ENCODE measurements around the gene FYB1. TPM values are rescaled to one million over a fixed set of nuclear protein-coding genes. Genes with fewer than 3 reads are reported as not detected.
A peak's percentile ranks its signal among the peaks of the same experiment; 100 is the strongest.

FYB1 gene
- total RNA-seq, 1 donor from 2014 or later, result not detected

DNA sequence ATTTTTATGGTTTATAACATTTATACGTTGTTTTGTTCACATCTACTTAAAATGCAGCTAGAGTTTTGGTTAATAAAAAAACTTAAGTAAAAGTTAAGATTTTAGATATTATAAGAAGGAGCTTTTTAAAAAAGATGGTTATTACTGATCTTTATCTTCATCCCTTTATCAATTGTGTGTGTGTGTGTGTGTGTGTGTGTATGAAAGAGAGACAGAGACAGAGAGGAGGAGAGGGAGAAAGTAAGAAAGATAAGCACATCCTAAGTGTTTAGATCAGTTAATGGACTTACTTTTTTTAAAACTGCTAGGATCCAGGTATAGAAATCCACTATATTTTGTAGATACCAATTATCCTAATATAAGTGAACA is 99.3 kb downstream of the FYB1 start:
- Mint-ChIP-seq H3K9me3 (ENCODE audit: unreplicated experiment) (no peaks in the 10 kb centered on the region), H3K4me1 (ENCODE audit: low read depth, unreplicated experiment) (peaks cover 2% of the 10 kb centered on the region), H3K4me3 (ENCODE audit: unreplicated experiment) (no peak overlapping the region), H3K27ac (ENCODE audit: unreplicated experiment) (no peak overlapping the region), H3K27me3 (ENCODE audit: unreplicated experiment) (no peaks in the 10 kb centered on the region), H3K36me3 (ENCODE audit: unreplicated experiment) (no peaks in the 10 kb centered on the region)
- no peak for DNase-seq
- TF ChIP-seq, protein P1, sequence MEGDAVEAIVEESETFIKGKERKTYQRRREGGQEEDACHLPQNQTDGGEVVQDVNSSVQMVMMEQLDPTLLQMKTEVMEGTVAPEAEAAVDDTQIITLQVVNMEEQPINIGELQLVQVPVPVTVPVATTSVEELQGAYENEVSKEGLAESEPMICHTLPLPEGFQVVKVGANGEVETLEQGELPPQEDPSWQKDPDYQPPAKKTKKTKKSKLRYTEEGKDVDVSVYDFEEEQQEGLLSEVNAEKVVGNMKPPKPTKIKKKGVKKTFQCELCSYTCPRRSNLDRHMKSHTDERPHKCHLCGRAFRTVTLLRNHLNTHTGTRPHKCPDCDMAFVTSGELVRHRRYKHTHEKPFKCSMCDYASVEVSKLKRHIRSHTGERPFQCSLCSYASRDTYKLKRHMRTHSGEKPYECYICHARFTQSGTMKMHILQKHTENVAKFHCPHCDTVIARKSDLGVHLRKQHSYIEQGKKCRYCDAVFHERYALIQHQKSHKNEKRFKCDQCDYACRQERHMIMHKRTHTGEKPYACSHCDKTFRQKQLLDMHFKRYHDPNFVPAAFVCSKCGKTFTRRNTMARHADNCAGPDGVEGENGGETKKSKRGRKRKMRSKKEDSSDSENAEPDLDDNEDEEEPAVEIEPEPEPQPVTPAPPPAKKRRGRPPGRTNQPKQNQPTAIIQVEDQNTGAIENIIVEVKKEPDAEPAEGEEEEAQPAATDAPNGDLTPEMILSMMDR (IDR thresholded peaks at IDR 0.05; ENCODE audit: partially characterized antibody, unreplicated experiment), result no peak

- no peaks in the 10 kb centered on the region for H3K9me3 Mint-ChIP-seq (ENCODE audit: unreplicated experiment)
- H3K4me3 Mint-ChIP-seq (ENCODE audit: unreplicated experiment), result no peak overlapping the region
- H3K4me1 Mint-ChIP-seq (ENCODE audit: low read depth, unreplicated experiment), result peaks cover 2% of the 10 kb centered on the region
- H3K36me3 Mint-ChIP-seq (ENCODE audit: unreplicated experiment), result no peaks in the 10 kb centered on the region
- TF ChIP-seq, protein P1 (IDR thresholded peaks at IDR 0.05; ENCODE audit: partially characterized antibody, unreplicated experiment), result no peak
- no peak overlapping the region for H3K27ac Mint-ChIP-seq (ENCODE audit: unreplicated experiment)
- H3K27me3 Mint-ChIP-seq (ENCODE audit: unreplicated experiment), result no peaks in the 10 kb centered on the region
- DNase-seq, result no peak
Observed at GRCh38 chr5:39119404-39120051, 99.8 kb downstream of the FYB1 start.

GRCh38 chr5:39118638-39119037 is 100.7 kb downstream of the FYB1 start:
- no peaks in the 10 kb centered on the region for H3K9me3 Mint-ChIP-seq (ENCODE audit: unreplicated experiment)
- H3K27me3 Mint-ChIP-seq (ENCODE audit: unreplicated experiment), result no peaks in the 10 kb centered on the region
- peaks cover 2% of the 10 kb centered on the region for H3K4me1 Mint-ChIP-seq (ENCODE audit: low read depth, unreplicated experiment)
- no peaks in the 10 kb centered on the region for H3K36me3 Mint-ChIP-seq (ENCODE audit: unreplicated experiment)
- TF ChIP-seq, protein P1 (IDR thresholded peaks at IDR 0.05; ENCODE audit: partially characterized antibody, unreplicated experiment), result no peak
- H3K4me3 Mint-ChIP-seq (ENCODE audit: unreplicated experiment), result no peak overlapping the region
- no peak for DNase-seq
- H3K27ac Mint-ChIP-seq (ENCODE audit: unreplicated experiment), result no peak overlapping the region

DNA sequence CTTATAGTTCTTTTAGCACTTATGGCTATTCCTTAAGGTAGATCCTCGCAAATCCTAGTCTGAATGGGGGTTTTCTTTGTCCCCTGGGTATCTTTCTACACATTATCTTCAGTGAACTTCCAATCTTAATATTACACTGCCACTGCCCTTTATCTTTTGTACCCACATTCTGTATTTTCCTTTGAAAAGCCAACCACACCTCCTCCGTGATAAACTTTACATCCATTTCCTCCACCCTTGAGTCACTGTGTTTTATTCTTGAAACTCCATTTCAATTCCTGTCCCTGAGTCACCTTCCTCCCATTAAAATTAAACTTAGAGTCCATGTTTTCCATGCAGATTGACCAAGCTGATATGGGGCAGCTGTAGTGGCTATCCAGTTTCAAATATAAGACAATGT is 102.0 kb downstream of the FYB1 start:
- Mint-ChIP-seq H3K4me3 (ENCODE audit: unreplicated experiment) (no peak overlapping the region), H3K36me3 (ENCODE audit: unreplicated experiment) (no peaks in the 10 kb centered on the region), H3K9me3 (ENCODE audit: unreplicated experiment) (no peaks in the 10 kb centered on the region), H3K4me1 (ENCODE audit: low read depth, unreplicated experiment) (peaks cover 2% of the 10 kb centered on the region), H3K27me3 (ENCODE audit: unreplicated experiment) (no peaks in the 10 kb centered on the region), H3K27ac (ENCODE audit: unreplicated experiment) (peak overlapping the region; percentile 3)
- TF ChIP-seq, protein P1 (IDR thresholded peaks at IDR 0.05; ENCODE audit: partially characterized antibody, unreplicated experiment), result no peak
- no peak for DNase-seq

DNA sequence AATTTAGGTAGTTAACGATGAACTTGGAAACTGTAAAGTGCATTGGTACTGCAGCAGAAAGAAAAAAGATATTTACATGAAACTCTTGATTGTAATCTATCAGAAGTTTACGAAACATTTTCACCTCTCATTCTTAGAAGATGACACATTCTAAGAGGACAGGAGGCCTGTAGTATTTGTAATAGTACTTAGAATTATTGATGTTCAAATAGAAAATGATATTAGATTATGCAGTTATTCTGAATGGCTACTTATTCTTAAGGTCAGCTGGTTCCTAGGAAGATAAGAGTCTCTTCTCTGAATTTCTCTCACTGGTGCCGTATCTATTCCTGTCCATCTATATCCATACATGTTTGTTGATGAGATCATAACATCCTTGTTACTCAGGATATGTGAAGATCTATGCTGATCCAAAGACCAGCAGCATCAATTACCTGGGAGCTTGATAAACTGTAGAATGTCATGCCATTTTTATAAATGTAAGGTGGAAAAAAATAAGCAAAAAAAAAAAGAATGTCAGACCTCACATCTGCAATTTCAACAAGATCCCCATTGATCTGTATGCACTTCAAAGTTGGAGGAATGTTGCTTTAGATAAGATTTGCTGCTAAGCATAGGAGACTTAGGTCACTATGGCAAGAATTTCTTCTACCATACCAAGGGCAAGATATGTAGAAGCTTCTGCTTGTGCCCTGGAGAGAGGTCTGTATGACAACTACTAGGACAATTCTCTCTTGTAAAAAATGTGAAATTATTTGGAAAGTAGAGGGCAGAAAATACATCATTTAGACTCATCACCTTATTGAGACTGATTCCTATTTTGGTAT is 102.8 kb downstream of the FYB1 start:
- H3K27ac Mint-ChIP-seq (ENCODE audit: unreplicated experiment), result no peak overlapping the region
- H3K9me3 Mint-ChIP-seq (ENCODE audit: unreplicated experiment), result no peaks in the 10 kb centered on the region
- H3K4me3 Mint-ChIP-seq (ENCODE audit: unreplicated experiment), result no peak overlapping the region
- no peaks in the 10 kb centered on the region for H3K36me3 Mint-ChIP-seq (ENCODE audit: unreplicated experiment)
- no peaks in the 10 kb centered on the region for H3K27me3 Mint-ChIP-seq (ENCODE audit: unreplicated experiment)
- H3K4me1 Mint-ChIP-seq (ENCODE audit: low read depth, unreplicated experiment), result peaks cover 2% of the 10 kb centered on the region
- DNase-seq, result no peak
- TF ChIP-seq, protein P1 (IDR thresholded peaks at IDR 0.05; ENCODE audit: partially characterized antibody, unreplicated experiment), result no peak

Data from glutamatergic neuron (in vitro differentiated cells).